WERI-Rb-1 (cell line): ENCODE measurements around the gene KRT8.

Source experiments
- DNase-seq: peaks from one replicate; pipeline ENCODE4 v3.0.0-alpha.2; 2020
- H3K27ac ChIP-seq: fragments of 250-450 bp; sonication (Bioruptor Pico); 2 replicates; pipeline ENCODE4 v1.5.1; 2020; ENCODE audit warnings: mild to moderate bottlenecking, moderate library complexity
- H3K27me3 ChIP-seq: fragments of 250-450 bp; sonication (Bioruptor Pico); 2 replicates; pipeline ENCODE4 v1.5.1; 2021; ENCODE audit warnings: mild to moderate bottlenecking, low read depth, moderate library complexity; ENCODE audit not compliant: insufficient read depth, severe bottlenecking
- H3K36me3 ChIP-seq: fragments of 250-450 bp; sonication (Bioruptor Pico); 2 replicates; pipeline ENCODE4 v1.5.1; 2020; ENCODE audit warnings: mild to moderate bottlenecking, moderate library complexity
- H3K4me3 ChIP-seq: 2 replicates; pipeline ENCODE4 v1.5.1; 2011; ENCODE audit warnings: low read depth, mild to moderate bottlenecking, control low read depth, low read length
- H3K9me3 ChIP-seq: fragments of 250-450 bp; sonication (Bioruptor Pico); 2 replicates; pipeline ENCODE4 v1.5.1; 2021; ENCODE audit warnings: mild to moderate bottlenecking, moderate library complexity; ENCODE audit not compliant: severe bottlenecking
- TF ChIP-seq, protein P1 (sequence below): IDR thresholded peaks from 2 replicates; pipeline ENCODE4 v1.5.1; 2011; ENCODE audit warnings: low read depth, mild to moderate bottlenecking, control low read depth, inconsistent platforms, low read length

KRT8 gene

DNA sequence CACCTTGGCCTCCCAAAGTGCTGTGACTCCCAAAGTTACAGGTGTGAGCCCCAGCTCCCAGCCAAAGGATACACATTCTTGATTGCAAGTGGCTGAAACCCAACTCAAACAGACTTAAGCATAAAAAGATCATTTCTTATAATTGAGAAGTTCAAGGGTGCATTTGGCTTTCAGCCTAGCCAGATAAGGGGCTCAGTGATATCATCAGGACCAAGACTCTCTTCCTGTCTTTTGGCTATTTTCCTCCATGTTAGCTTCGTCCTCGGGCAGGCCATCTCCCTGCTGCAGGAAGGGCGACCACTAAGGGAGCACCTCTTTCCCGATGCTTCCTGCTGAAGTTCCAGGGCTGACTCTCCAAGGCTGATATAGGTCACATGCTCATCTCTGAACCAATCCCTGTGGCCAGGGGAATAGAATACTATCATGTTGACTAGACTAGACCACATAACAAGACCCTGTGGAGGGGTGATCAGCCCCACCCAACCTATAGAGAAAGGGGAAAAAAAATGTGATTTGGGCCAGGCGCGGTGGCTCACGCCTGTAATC lies 9.8 kb upstream of the KRT8 start:
- Histone ChIP-seq H3K27me3 (peaks cover 92% of the 10 kb centered on the region), H3K27ac (no peak overlapping the region), H3K36me3 (no peaks in the 10 kb centered on the region), H3K4me3 (no peak overlapping the region), H3K9me3 (no peaks in the 10 kb centered on the region)
- TF ChIP-seq, protein P1, sequence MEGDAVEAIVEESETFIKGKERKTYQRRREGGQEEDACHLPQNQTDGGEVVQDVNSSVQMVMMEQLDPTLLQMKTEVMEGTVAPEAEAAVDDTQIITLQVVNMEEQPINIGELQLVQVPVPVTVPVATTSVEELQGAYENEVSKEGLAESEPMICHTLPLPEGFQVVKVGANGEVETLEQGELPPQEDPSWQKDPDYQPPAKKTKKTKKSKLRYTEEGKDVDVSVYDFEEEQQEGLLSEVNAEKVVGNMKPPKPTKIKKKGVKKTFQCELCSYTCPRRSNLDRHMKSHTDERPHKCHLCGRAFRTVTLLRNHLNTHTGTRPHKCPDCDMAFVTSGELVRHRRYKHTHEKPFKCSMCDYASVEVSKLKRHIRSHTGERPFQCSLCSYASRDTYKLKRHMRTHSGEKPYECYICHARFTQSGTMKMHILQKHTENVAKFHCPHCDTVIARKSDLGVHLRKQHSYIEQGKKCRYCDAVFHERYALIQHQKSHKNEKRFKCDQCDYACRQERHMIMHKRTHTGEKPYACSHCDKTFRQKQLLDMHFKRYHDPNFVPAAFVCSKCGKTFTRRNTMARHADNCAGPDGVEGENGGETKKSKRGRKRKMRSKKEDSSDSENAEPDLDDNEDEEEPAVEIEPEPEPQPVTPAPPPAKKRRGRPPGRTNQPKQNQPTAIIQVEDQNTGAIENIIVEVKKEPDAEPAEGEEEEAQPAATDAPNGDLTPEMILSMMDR: no peak
- DNase-seq: no peak

DNA sequence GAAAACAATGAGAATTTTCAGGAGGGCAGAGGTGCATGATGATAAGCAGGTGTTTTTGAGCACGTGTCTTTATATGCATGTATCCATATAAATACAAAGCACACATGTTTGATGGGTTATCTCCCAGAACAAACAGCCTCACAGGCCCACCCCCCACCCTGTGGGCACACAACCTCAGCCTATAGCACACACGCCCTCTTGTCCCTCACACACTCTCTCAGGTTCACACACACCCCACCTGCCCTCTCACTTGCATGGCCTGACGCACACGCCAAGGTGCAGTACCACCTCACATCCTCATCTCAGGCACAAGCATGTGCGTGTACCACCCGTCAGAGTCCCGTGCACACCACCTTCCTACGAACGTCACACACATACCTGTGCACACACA lies 8.6 kb upstream of the KRT8 start:
- Histone ChIP-seq H3K4me3 (no peak overlapping the region), H3K27ac (no peak overlapping the region), H3K9me3 (no peaks in the 10 kb centered on the region), H3K27me3 (peaks cover 92% of the 10 kb centered on the region), H3K36me3 (no peaks in the 10 kb centered on the region)
- TF ChIP-seq, protein P1: no peak
- DNase-seq: no peak

DNA sequence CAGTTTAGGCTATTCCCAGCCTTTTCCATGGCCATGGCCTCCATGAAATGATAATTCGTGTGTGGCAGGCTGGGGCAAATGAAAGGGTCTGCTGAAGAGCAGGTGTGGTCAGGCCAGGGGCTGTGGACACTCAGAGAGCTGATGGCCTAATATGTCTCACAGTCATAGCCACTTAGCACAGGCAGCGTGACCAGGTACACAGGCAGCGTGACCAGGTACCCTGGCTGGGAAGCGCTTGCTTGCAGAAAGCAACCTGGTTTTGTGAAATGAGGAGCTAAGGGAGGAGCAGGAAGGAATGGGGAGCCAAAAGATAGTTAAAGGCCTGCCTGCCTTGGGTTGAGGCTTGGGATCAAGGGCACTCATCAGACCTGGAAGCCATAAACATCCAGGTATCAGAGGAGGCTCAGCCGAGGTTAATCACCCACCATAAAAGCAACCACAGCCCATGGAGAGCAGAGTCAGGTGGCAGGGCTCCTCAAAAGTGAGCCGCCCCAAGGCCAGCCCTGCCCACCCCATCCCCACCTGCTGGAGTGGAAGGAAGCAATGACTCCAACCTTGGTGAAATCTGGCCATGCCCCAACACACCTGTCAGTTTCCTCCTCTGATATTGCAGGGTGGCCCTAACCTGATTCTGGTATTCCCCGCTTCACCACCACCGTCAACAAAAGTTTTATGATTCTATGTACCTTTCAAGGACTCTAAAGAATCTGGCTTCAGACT lies 8.0 kb upstream of the KRT8 start:
- Histone ChIP-seq H3K4me3 (no peak overlapping the region), H3K27me3 (peaks cover 96% of the 10 kb centered on the region), H3K27ac (no peak overlapping the region), H3K9me3 (no peaks in the 10 kb centered on the region), H3K36me3 (no peaks in the 10 kb centered on the region)
- DNase-seq: no peak
- TF ChIP-seq, protein P1: no peak

DNA sequence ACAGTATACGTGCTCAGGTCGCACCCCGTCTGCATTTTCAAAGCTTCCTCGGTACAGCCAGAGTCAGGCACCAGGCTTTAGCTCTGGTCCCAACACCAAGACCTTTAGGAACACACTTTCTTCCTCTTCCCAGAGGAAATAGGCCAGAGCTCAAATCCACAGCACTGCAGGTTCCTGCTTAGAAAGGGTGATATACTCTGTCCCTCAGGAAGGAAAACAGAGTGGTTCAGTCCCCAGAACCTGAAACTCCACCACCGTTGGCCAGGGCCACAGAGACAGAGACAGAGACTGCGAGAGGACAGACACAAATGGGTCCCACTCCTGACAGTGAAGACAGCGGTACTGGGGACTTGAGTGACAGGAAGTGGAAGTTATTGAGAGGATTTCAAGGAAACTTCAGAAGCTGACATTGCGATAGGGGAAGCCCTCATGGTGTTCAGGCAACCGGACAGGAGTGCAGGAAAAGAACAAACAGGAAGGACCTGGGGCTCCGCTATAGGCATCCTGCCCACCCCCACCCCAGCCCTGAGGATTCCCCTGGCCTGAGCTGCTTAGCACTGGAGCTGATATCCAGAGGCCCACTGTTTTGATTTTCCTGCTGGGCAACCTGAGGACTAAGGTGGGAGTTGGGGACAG lies 5.5 kb upstream of the KRT8 start:
- no peak overlapping the region for H3K4me3 ChIP-seq
- no peak for DNase-seq
- H3K9me3 ChIP-seq: no peaks in the 10 kb centered on the region
- H3K27ac ChIP-seq: no peak overlapping the region
- TF ChIP-seq, protein P1: no peak
- no peaks in the 10 kb centered on the region for H3K36me3 ChIP-seq
- H3K27me3 ChIP-seq: peaks cover 100% of the 10 kb centered on the region

DNA sequence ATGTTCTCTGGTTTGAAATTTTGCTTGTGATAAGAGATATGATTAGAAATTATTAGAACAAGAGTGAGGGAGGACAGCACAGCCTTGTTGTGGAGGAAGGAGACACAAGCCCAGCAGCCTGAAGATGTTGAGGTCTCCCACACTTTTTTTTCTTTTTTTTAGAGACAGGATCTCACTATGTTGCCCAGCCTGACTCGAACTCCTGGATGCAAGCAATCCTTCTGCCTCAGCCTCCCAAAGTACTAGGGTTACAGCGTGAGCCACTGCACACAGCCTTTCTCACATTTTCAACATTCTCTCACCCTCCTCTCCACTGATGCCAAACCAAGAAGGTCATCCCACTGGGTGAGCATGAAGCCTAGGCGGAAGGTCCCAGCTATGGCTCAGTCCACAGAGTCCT lies 4.9 kb upstream of the KRT8 start:
- DNase-seq: no peak
- peaks cover 100% of the 10 kb centered on the region for H3K27me3 ChIP-seq
- H3K27ac ChIP-seq: no peak overlapping the region
- no peaks in the 10 kb centered on the region for H3K9me3 ChIP-seq
- no peak overlapping the region for H3K4me3 ChIP-seq
- H3K36me3 ChIP-seq: no peaks in the 10 kb centered on the region
- TF ChIP-seq, protein P1: no peak

DNA sequence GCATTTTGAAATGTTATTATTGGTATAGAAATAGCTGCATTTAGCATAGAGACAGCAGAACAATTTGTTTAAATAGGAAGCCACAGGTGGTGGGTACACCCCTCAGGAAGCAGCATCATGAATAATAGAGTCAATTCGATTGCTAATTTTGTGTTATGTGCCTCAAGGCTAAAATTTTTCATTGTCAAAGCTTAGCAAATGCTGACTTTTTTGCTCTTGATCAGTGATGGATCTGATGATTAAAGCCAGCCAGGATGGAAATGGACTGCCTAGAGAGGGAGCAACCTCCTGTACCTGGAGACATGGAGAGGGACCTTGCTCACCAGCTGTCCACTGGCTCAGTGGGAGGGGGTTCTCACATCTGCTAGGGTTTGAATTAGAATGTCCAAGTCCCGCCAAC lies 4.5 kb upstream of the KRT8 start:
- Histone ChIP-seq H3K27ac (no peak overlapping the region), H3K9me3 (no peaks in the 10 kb centered on the region), H3K4me3 (no peak overlapping the region), H3K36me3 (no peaks in the 10 kb centered on the region), H3K27me3 (peaks cover 100% of the 10 kb centered on the region)
- DNase-seq: no peak
- TF ChIP-seq, protein P1: no peak
